Measurements from ENCODE around the gene DPP7.

Gene DPP7

DNA sequence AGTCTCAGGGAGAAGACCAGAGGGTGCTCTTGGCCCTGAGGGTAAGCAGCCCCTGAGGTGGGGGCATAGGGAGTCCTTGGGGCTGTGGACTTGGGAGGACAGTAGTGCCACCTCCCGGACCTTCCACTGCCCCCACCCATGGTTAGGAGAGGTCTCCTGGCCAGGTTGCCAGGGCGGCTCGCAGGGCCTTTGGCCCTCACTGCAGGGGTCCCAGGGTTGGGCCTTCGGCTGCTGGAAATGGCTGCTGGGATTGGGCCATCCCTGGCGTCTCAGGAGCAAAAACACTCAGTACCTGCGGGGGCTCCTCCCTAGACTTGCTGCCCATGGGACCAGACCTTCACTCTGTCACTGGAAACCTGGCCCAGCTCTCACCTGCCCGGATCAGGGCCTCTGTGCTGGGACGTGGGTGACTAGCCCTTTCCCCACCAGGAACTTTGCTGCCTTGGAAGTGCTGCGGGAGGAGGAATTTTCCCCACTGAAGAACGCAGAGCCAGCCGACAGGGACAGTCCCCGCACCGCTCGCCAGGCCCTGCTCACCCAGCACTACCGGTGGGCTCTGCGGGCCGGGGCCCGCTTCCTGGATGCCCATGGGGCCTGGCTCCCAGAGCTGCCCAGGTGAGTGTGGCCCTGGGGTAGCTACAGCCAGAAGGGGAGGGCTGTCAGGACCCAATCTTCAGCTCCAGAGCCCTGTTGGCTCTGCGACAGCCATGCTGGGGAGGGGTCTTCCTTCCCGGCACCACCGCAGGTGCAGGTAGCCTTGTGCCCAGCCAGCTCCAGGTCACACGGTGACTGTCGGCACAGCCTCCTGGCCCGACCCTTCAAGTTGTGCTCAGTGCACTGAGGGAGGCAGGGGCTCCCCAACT, 34.0 kb downstream of the DPP7 start:
- no peak overlapping the region for H2AFZ ChIP-seq (ENCODE audit: low read length)
- no peak overlapping the region for H3K4me3 ChIP-seq (ENCODE audit: low read length in 2 of 2)
- peak overlapping the region; percentile 43 for H2BK15ac ChIP-seq (ENCODE audit: low read length)
- no peak overlapping the region for H2BK120ac ChIP-seq (ENCODE audit: low read depth, low read length)
- H4K8ac ChIP-seq (ENCODE audit: low read depth, low read length), result no peak overlapping the region
- peaks cover 29 to 86% (median 64%) of the 10 kb centered on the region in 3 experiments for H3K27me3 ChIP-seq (ENCODE audit: control insufficient read depth in 3 of 3, insufficient read depth in 3 of 3, low read depth in 1 of 3, low read length in 3 of 3)
- H3K4me2 ChIP-seq (ENCODE audit: insufficient read depth, low read length, poor library complexity, severe bottlenecking), result no peak overlapping the region
- no peak overlapping the region for H3K18ac ChIP-seq (ENCODE audit: low read length)
- H3K36me3 ChIP-seq (replicated peaks in 1 of 2; ENCODE audit: control insufficient read depth in 2 of 2, insufficient read depth in 2 of 2, low read length in 2 of 2), result no peaks in the 10 kb centered on the region
- peak overlapping the region; percentile 58 for H3K23ac ChIP-seq (ENCODE audit: low read depth, low read length, poor library complexity)
- no peak for DNase-seq (ENCODE audit: low spot score)
- H2BK5ac ChIP-seq (ENCODE audit: low read length), result no peak overlapping the region
- H3K9ac ChIP-seq (ENCODE audit: low read depth, low read length, poor library complexity), result peak overlapping the region; percentile 12
- no peak overlapping the region for H3K4ac ChIP-seq (ENCODE audit: low read length)
- H3K79me1 ChIP-seq (ENCODE audit: low read depth, low read length), result peaks cover 4% of the 10 kb centered on the region
- peaks cover 8 to 11% of the 10 kb centered on the region in 2 donors for H3K4me1 ChIP-seq (ENCODE audit: control insufficient read depth in 2 of 2, insufficient read depth in 1 of 2, low read depth in 1 of 2, low read length in 2 of 2)
- H3K9me3 ChIP-seq (replicated peaks in 1 of 2; ENCODE audit: control insufficient read depth in 2 of 2, insufficient read depth in 1 of 2, low read depth in 1 of 2, low read length in 2 of 2), result peaks cover 0 to 10% of the 10 kb centered on the region in 2 donors
- no peak overlapping the region for H4K91ac ChIP-seq (ENCODE audit: low read depth, low read length, poor library complexity)
- H3K27ac ChIP-seq (replicated peaks; ENCODE audit: low read length), result no peak overlapping the region
- H3K14ac ChIP-seq (ENCODE audit: low read length), result peak overlapping the region; percentile 17
- no peak overlapping the region for H2BK12ac ChIP-seq (ENCODE audit: low read length)
- WGBS, 2 donors (ENCODE audit: extremely low coverage in 2 of 2, insufficient read length in 2 of 2, insufficient replicate concordance in 1 of 2), result no CpG with 5 or more reads among the region's 24 CpGs
- H2AK5ac ChIP-seq (ENCODE audit: low read depth, low read length), result peak overlapping the region; percentile 79

DNA sequence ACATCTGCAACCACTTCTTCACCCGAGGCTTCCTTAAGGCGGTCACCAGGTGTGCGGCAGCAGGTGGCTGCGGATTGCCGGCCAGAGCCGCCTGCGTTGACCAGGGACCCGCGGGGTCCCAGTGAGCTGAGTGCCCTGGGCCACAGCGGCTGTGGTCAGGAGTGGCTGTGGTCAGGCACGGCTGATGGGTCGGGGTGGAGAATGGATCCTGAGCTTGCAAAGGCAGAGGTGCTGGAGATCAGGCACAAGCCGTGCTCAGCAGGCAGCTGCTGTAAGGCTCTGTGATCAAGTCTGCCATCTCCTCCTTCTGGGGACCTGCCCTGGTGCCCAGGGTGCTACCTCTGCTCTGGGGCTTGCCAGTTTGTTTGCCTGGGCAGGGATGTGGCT, 35.1 kb downstream of the DPP7 start:
- Histone ChIP-seq H3K36me3 (replicated peaks in 1 of 2; ENCODE audit: control insufficient read depth in 2 of 2, insufficient read depth in 2 of 2, low read length in 2 of 2) (no peaks in the 10 kb centered on the region), H3K4me3 (ENCODE audit: low read length in 2 of 2) (no peak overlapping the region), H4K8ac (ENCODE audit: low read depth, low read length) (no peak overlapping the region), H2BK120ac (ENCODE audit: low read depth, low read length) (no peak overlapping the region), H2BK12ac (ENCODE audit: low read length) (no peak overlapping the region), H3K27ac (replicated peaks; ENCODE audit: low read length) (no peak overlapping the region), H3K4me1 (ENCODE audit: control insufficient read depth in 2 of 2, insufficient read depth in 1 of 2, low read depth in 1 of 2, low read length in 2 of 2) (peaks cover 8 to 11% of the 10 kb centered on the region in 2 donors), H2AK5ac (ENCODE audit: low read depth, low read length) (peak overlapping the region; percentile 82), H4K91ac (ENCODE audit: low read depth, low read length, poor library complexity) (no peak overlapping the region), H3K23ac (ENCODE audit: low read depth, low read length, poor library complexity) (peak overlapping the region; percentile 75), H3K9ac (ENCODE audit: low read depth, low read length, poor library complexity) (no peak overlapping the region), H3K4ac (ENCODE audit: low read length) (no peak overlapping the region), H3K27me3 (ENCODE audit: control insufficient read depth in 3 of 3, insufficient read depth in 3 of 3, low read depth in 1 of 3, low read length in 3 of 3) (peaks cover 29 to 92% (median 68%) of the 10 kb centered on the region in 3 experiments), H3K9me3 (replicated peaks in 1 of 2; ENCODE audit: control insufficient read depth in 2 of 2, insufficient read depth in 1 of 2, low read depth in 1 of 2, low read length in 2 of 2) (peaks cover 0 to 10% of the 10 kb centered on the region in 2 donors), H2BK15ac (ENCODE audit: low read length) (peak overlapping the region; percentile 28), H3K18ac (ENCODE audit: low read length) (peak overlapping the region; percentile 35), H2BK5ac (ENCODE audit: low read length) (no peak overlapping the region), H3K14ac (ENCODE audit: low read length) (peak overlapping the region; percentile 39), H3K79me1 (ENCODE audit: low read depth, low read length) (peaks cover 4% of the 10 kb centered on the region), H3K4me2 (ENCODE audit: insufficient read depth, low read length, poor library complexity, severe bottlenecking) (no peak overlapping the region), H2AFZ (ENCODE audit: low read length) (no peak overlapping the region)
- no CpG with 5 or more reads among the region's 13 CpGs for WGBS, 2 donors (ENCODE audit: extremely low coverage in 2 of 2, insufficient read length in 2 of 2, insufficient replicate concordance in 1 of 2)
- DNase-seq (ENCODE audit: low spot score), result no peak

DNA sequence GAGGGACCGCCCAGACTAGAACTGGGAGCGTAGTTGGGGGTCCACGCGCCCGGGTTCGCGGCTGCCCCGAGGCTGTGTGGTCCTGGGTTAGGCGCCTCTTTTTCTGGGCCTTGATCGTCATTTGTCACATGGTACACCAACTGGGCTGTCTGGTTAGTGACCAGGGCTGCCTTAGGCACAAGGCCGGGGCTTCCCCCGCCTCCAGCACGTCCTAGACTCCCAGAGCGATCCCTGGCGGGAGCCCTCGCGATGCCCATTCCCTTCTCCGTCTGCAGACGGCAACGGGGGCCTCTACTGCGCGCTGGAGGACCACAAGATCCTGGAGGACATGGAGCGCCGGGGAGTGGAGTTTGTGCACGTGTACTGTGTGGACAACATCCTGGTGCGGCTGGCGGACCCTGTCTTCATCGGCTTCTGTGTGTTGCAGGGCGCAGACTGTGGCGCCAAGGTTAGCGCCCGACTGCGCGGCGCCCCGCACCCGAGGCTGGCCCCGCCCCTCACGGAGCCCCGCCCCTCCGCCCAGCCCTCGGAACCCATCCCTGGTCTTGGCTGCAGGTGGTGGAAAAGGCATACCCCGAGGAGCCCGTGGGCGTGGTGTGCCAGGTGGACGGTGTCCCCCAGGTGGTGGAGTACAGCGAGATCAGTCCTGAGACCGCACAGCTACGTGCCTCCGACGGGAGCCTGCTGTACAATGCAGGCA, 35.7 kb downstream of the DPP7 start:
- Histone ChIP-seq H3K79me1 (ENCODE audit: low read depth, low read length) (peaks cover 4% of the 10 kb centered on the region), H2BK120ac (ENCODE audit: low read depth, low read length) (peak overlapping the region; percentile 47), H3K23ac (ENCODE audit: low read depth, low read length, poor library complexity) (peak overlapping the region; percentile 85), H3K4me3 (ENCODE audit: low read length in 2 of 2) (peak overlapping the region in 1 of 2 donors; percentile 59), H2AK5ac (ENCODE audit: low read depth, low read length) (peak overlapping the region; percentile 90), H3K9me3 (replicated peaks in 1 of 2; ENCODE audit: control insufficient read depth in 2 of 2, insufficient read depth in 1 of 2, low read depth in 1 of 2, low read length in 2 of 2) (peaks cover 0 to 10% of the 10 kb centered on the region in 2 donors), H2BK5ac (ENCODE audit: low read length) (no peak overlapping the region), H3K4ac (ENCODE audit: low read length) (no peak overlapping the region), H3K36me3 (replicated peaks in 1 of 2; ENCODE audit: control insufficient read depth in 2 of 2, insufficient read depth in 2 of 2, low read length in 2 of 2) (no peaks in the 10 kb centered on the region), H2AFZ (ENCODE audit: low read length) (peak overlapping the region; percentile 71), H3K18ac (ENCODE audit: low read length) (peak overlapping the region; percentile 76), H2BK15ac (ENCODE audit: low read length) (peak overlapping the region; percentile 38), H3K4me1 (ENCODE audit: control insufficient read depth in 2 of 2, insufficient read depth in 1 of 2, low read depth in 1 of 2, low read length in 2 of 2) (peaks cover 8 to 11% of the 10 kb centered on the region in 2 donors), H3K27ac (replicated peaks; ENCODE audit: low read length) (no peak overlapping the region), H2BK12ac (ENCODE audit: low read length) (peak overlapping the region; percentile 58), H3K27me3 (ENCODE audit: control insufficient read depth in 3 of 3, insufficient read depth in 3 of 3, low read depth in 1 of 3, low read length in 3 of 3) (peaks cover 29 to 92% (median 66%) of the 10 kb centered on the region in 3 experiments), H4K8ac (ENCODE audit: low read depth, low read length) (no peak overlapping the region), H3K14ac (ENCODE audit: low read length) (peak overlapping the region; percentile 63), H3K4me2 (ENCODE audit: insufficient read depth, low read length, poor library complexity, severe bottlenecking) (peak overlapping the region; percentile 43), H3K9ac (ENCODE audit: low read depth, low read length, poor library complexity) (no peak overlapping the region), H4K91ac (ENCODE audit: low read depth, low read length, poor library complexity) (no peak overlapping the region)
- no CpG with 5 or more reads among the region's 51 CpGs for WGBS, 2 donors (ENCODE audit: extremely low coverage in 2 of 2, insufficient read length in 2 of 2, insufficient replicate concordance in 1 of 2)
- no peak for DNase-seq (ENCODE audit: low spot score)
